Gastrocnemius medialis (tissue), 4 donors: ENCODE results near the gene SERTAD2. TPM values are rescaled to one million over a fixed set of nuclear protein-coding genes. Genes with fewer than 3 reads are reported as not detected.

ENCODE experiments used
- ATAC-seq, 2 donors: fragments of 150-250 bp; one replicate each; pipeline ENCODE4 v1.9.1; 2016
- DNase-seq, 2 donors: peaks; one replicate each; pipeline ENCODE4 v3.0.0-alpha.2; 2019
- H3K27ac ChIP-seq, 4 donors: fragments of 200-600 bp; sonication (generic); 1 replicate in 1 of 4; 2 replicates in 3 of 4; pipeline ENCODE4 v1.5.1; 2016 to 2018; ENCODE audit warnings: mild to moderate bottlenecking in 2 of 4, moderate library complexity in 1 of 4
- H3K27me3 ChIP-seq, 3 donors: fragments of 200-600 bp; sonication (generic) in 2 of 3; 1 replicate in 1 of 3; 2 replicates in 2 of 3; pipeline versions ENCODE4 v1.5.1 to v1.6.0; 2016 to 2019; ENCODE audit warnings: mild to moderate bottlenecking in 1 of 3, moderate library complexity in 1 of 3
- H3K36me3 ChIP-seq, 2 donors: fragments of 200-600 bp; sonication (generic) in 1 of 2; one replicate each; pipeline ENCODE4 v1.5.1; 2017 to 2018
- H3K4me1 ChIP-seq, 2 donors: fragments of 200-600 bp; sonication (generic) in 1 of 2; one replicate each; pipeline ENCODE4 v1.5.1; 2016 to 2017; ENCODE audit warnings: mild to moderate bottlenecking in 2 of 2
- H3K4me3 ChIP-seq, 4 donors: fragments of 200-600 bp; sonication (generic) in 3 of 4; 1 replicate in 1 of 4; 2 replicates in 3 of 4; pipeline ENCODE4 v1.5.1; 2016 to 2019; ENCODE audit warnings: mild to moderate bottlenecking in 2 of 4
- H3K9me3 ChIP-seq, 3 donors: fragments of 200-600 bp; sonication (generic) in 2 of 3; 1 replicate in 1 of 3; 2 replicates in 2 of 3; pipeline ENCODE4 v1.5.1; 2016 to 2019
- CTCF ChIP-seq, 5 experiments: fragments of 450-650 bp in 3 of 5; fragments of 200-600 bp in 2 of 5; sonication (generic) in 2 of 5; IDR thresholded peaks in 4 of 5; conservative IDR thresholded peaks in 1 of 5; 1 replicate in 4 of 5; 2 replicates in 1 of 5; pipeline ENCODE4 v1.5.1; 2016 to 2019; ENCODE audit warnings: antibody characterized with exemption in 5 of 5, mild to moderate bottlenecking in 3 of 5, moderate library complexity in 3 of 5
- POLR2A ChIP-seq, 2 donors: fragments of 450-650 bp; IDR thresholded peaks; one replicate each; pipeline ENCODE4 v1.6.1; 2017; ENCODE audit warnings: antibody characterized with exemption in 2 of 2, mild to moderate bottlenecking in 2 of 2, moderate library complexity in 2 of 2
- in situ Hi-C, 4 donors: fragments of 200-750 bp; cut with MboI; loops; one replicate each; pipeline versions ENCODE4 v1.15.0 to v1.8.0; 2017; ENCODE audit warnings: low sequenced_read_pairs in 4 of 4
- intact Hi-C: fragments of 100-400 bp; cut with DNase I; formaldehyde crosslinking; loops from one replicate; pipeline ENCODE4 v1.15.1; 2023; ENCODE audit warnings: low total_unique reads
- total RNA-seq, 4 donors: library from RNA; depleted of rRNA; stranded (reverse); fragments of >200 nt; gene quantifications; one replicate each; pipeline versions ENCODE4 v1.1.0 to v1.2.3, GENCODE V29; 2016

Gene SERTAD2
- total RNA-seq, 4 donors from 2014 or later, result 7.3 to 10.6 (median 8.7) TPM

- no peaks in the 10 kb centered on the region for H3K27me3 ChIP-seq
- H3K9me3 ChIP-seq, result no peaks in the 10 kb centered on the region
- ATAC-seq (no peak), DNase-seq (no peak)
- intact Hi-C loops, result no loop called here
- no peaks in the 10 kb centered on the region for H3K36me3 ChIP-seq
- in situ Hi-C loops, result loop anchor here in 1 of 4 donors (25.0 kb wide), 1 partner anchor 411 kb away; no protein-coding TSS in a partner anchor
- no peak overlapping the region for H3K27ac ChIP-seq
- peaks cover 6 to 9% of the 10 kb centered on the region in 2 donors for H3K4me1 ChIP-seq
- TF ChIP-seq POLR2A (IDR thresholded peaks at IDR 0.05) (no peak), CTCF (IDR thresholded peaks at IDR 0.05 in 4 of 5, conservative IDR thresholded peaks at IDR 0.05 in 1 of 5) (no peak)
- no peak overlapping the region for H3K4me3 ChIP-seq
These were observed 27.4 kb downstream of the SERTAD2 start for GRCh38 chr2:64626146-64626809.

DNA sequence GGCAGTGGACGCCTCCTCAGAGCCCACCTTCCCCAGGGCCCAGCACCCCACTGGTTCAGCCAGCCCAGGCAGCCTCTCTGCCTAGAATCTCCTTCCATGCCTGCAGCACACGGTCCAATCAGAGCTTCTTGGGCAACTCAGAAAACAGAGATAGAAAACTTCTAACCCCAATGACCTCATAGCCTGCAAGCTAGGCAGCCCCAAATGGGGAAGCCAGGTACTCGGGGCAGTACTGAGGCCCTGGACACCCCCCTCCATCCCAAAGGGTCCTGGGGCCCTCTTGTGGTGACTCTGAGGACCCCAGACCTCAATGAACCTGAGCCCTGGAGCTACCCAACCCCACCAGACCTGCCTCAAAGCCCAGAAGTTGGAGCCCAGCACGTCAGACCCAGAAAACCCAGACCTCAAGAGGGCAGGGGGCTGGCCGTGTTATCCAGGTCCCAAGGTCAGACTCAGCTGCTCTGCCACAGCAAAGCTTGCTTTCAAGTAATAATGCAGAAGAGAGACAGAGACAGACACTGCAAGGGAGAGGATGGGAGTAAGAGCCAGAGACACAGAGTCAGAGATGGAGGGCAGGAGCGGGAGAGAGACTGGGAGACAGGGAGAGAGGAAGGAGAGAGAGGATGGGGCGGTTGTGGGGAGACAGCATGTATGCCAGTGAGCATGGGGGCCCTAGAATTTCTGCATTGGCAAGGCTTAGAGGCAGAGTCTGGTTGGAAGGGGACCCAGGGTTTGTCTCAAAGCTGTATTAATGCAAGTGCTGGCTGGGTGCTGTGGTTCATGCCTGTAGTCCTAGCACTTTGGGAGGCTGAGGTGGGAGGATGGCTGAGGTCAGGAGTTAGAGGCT lies 28.2 kb downstream of the SERTAD2 start:
- Histone ChIP-seq H3K27me3 (no peaks in the 10 kb centered on the region), H3K4me3 (no peak overlapping the region), H3K27ac (no peak overlapping the region), H3K36me3 (no peaks in the 10 kb centered on the region), H3K4me1 (peaks cover 6 to 9% of the 10 kb centered on the region in 2 donors), H3K9me3 (no peaks in the 10 kb centered on the region)
- intact Hi-C loops (no loop called here), in situ Hi-C loops (loop anchor here in 1 of 4 donors (25.0 kb wide), 1 partner anchor 412 kb away; no protein-coding TSS in a partner anchor)
- ATAC-seq, result no peak
- DNase-seq, result no peak
- TF ChIP-seq CTCF (IDR thresholded peaks at IDR 0.05 in 4 of 5, conservative IDR thresholded peaks at IDR 0.05 in 1 of 5) (no peak), POLR2A (IDR thresholded peaks at IDR 0.05) (no peak)

GRCh38 chr2:64624862-64625261 lies 28.9 kb downstream of the SERTAD2 start:
- Histone ChIP-seq H3K27me3 (no peaks in the 10 kb centered on the region), H3K4me3 (no peak overlapping the region), H3K27ac (no peak overlapping the region), H3K9me3 (no peaks in the 10 kb centered on the region), H3K4me1 (peaks cover 6 to 9% of the 10 kb centered on the region in 2 donors), H3K36me3 (no peaks in the 10 kb centered on the region)
- DNase-seq (no peak), ATAC-seq (no peak)
- intact Hi-C loops (no loop called here), in situ Hi-C loops (loop anchor here in 2 of 4 donors (25.0 kb wide), 2 partner anchors 237 to 412 kb away; no protein-coding TSS in a partner anchor)
- TF ChIP-seq POLR2A (IDR thresholded peaks at IDR 0.05), result no peak
- TF ChIP-seq CTCF (IDR thresholded peaks at IDR 0.05 in 4 of 5, conservative IDR thresholded peaks at IDR 0.05 in 1 of 5), result no peak

DNA sequence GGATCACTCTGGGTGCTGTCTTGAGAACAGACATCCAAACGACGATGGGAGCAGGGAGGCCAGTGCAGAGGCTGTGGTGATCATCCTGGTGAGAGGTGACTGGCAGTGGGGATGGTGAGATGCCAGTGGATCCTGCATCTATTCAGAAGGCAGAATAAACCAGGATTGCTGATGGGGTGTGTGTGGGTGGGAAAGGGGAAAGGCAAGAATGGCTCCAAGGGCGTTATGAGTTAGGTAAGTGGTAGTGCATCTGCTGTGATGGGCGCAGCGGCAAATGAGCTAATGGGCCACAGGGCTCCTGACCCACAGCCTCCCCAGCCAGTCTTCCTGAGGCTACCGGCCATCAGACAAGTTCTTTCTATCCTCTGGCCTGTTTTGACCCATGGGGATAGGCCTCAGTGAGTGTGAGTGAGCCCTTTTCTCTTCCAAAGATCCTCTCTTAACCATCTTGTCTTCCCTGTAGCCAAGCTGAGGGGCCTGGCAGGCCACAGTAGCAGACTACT lies 29.6 kb downstream of the SERTAD2 start:
- no peak for TF ChIP-seq POLR2A (IDR thresholded peaks at IDR 0.05)
- no peak for ATAC-seq
- Histone ChIP-seq H3K27me3 (no peaks in the 10 kb centered on the region), H3K9me3 (no peaks in the 10 kb centered on the region), H3K4me3 (no peak overlapping the region), H3K27ac (no peak overlapping the region), H3K36me3 (no peaks in the 10 kb centered on the region), H3K4me1 (peaks cover 6 to 9% of the 10 kb centered on the region in 2 donors)
- in situ Hi-C loops, result loop anchor here in 1 of 4 donors (25.0 kb wide), 1 partner anchor 238 kb away; no protein-coding TSS in a partner anchor
- intact Hi-C loops, result no loop called here
- no peak for DNase-seq
